KMS-11 (cell line): ENCODE measurements around the gene RAPGEF6.

ENCODE experiments used
- H2AFZ ChIP-seq: fragments of 200-600 bp; sonication (generic); 2 replicates; pipeline ENCODE4 v1.6.1; 2016; ENCODE audit warnings: antibody characterized with exemption, mixed run types, low read depth
- H3K27ac ChIP-seq: fragments of 200-600 bp; sonication (generic); 2 replicates; pipeline ENCODE4 v1.6.1; 2016; ENCODE audit warnings: mild to moderate bottlenecking, mixed run types
- H3K27me3 ChIP-seq: fragments of 200-600 bp; sonication (generic); 2 replicates; pipeline ENCODE4 v1.6.1; 2017; ENCODE audit warnings: mild to moderate bottlenecking, low read depth, mixed run types, moderate library complexity; ENCODE audit not compliant: insufficient read depth
- H3K36me3 ChIP-seq: fragments of 200-600 bp; sonication (generic); 2 replicates; pipeline ENCODE4 v1.6.1; 2017; ENCODE audit warnings: mild to moderate bottlenecking, mixed run types; ENCODE audit not compliant: insufficient read depth
- H3K4me1 ChIP-seq: fragments of 200-600 bp; sonication (generic); 2 replicates; pipeline ENCODE4 v1.6.1; 2016; ENCODE audit warnings: mild to moderate bottlenecking, low read depth, mixed run types; ENCODE audit not compliant: poor library complexity, severe bottlenecking
- H3K4me2 ChIP-seq: fragments of 200-600 bp; sonication (generic); 2 replicates; pipeline ENCODE4 v1.7.0; 2016; ENCODE audit warnings: mild to moderate bottlenecking, mixed run types
- H3K4me3 ChIP-seq: fragments of 200-600 bp; sonication (generic); IDR thresholded peaks from 2 replicates; pipeline ENCODE4 v1.6.1; 2017; ENCODE audit warnings: low read depth, low read length, mixed read lengths; ENCODE audit not compliant: insufficient read depth
- H3K79me2 ChIP-seq: fragments of 200-600 bp; sonication (generic); 2 replicates; pipeline ENCODE4 v1.6.1; 2016; ENCODE audit warnings: low read depth, mixed run types; ENCODE audit not compliant: insufficient read depth
- H3K9ac ChIP-seq: fragments of 200-600 bp; sonication (generic); 2 replicates; pipeline ENCODE4 v1.6.1; 2016; ENCODE audit warnings: mild to moderate bottlenecking, mixed run types
- H4K20me1 ChIP-seq: fragments of 200-600 bp; sonication (generic); 2 replicates; pipeline ENCODE4 v1.6.1; 2016; ENCODE audit warnings: mild to moderate bottlenecking, mixed run types; ENCODE audit not compliant: insufficient read depth
- CTCF ChIP-seq: fragments of 200-600 bp; sonication (generic); conservative IDR thresholded peaks from 2 replicates; pipeline ENCODE4 v1.6.1; 2017; ENCODE audit warnings: low read depth, mild to moderate bottlenecking, antibody characterized with exemption, low read length, moderate library complexity, mixed read lengths

RAPGEF6 gene

GRCh38 chr5:131534974-131535373 lies 100.1 kb downstream of the RAPGEF6 start:
- Histone ChIP-seq H3K9ac (no peak overlapping the region), H3K27me3 (no peaks in the 10 kb centered on the region), H3K4me2 (no peak overlapping the region), H3K36me3 (no peaks in the 10 kb centered on the region), H3K4me3 (no peak overlapping the region), H3K79me2 (no peaks in the 10 kb centered on the region), H4K20me1 (no peaks in the 10 kb centered on the region), H2AFZ (no peak overlapping the region), H3K4me1 (peaks cover 36% of the 10 kb centered on the region), H3K27ac (no peak overlapping the region)
- TF ChIP-seq CTCF = no peak

DNA sequence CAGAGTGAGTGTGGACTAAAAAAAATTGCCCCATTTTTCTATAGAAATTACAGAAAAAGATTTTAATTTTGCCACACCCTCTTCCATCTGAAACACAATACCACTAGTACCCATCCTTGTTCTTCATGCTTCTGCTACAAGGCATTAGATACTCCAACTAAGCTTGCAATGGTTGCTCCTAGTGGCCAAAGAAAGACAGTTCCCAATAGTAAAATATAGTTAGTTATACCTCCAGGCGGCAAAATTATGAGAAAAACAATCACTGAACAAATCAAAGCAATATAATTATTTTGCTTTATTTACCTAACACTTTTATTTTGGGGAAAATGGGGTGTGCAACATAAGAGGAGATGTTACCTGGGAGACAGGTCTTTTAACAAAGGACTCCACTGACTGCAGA lies 101.2 kb downstream of the RAPGEF6 start:
- no peak overlapping the region for H3K27ac ChIP-seq
- H3K9ac ChIP-seq = no peak overlapping the region
- H3K36me3 ChIP-seq = no peaks in the 10 kb centered on the region
- H3K79me2 ChIP-seq = no peaks in the 10 kb centered on the region
- no peak overlapping the region for H2AFZ ChIP-seq
- H3K4me3 ChIP-seq = no peak overlapping the region
- H3K4me2 ChIP-seq = no peak overlapping the region
- peaks cover 39% of the 10 kb centered on the region for H3K4me1 ChIP-seq
- H4K20me1 ChIP-seq = no peaks in the 10 kb centered on the region
- no peak; the same call in 1 of the 2 replicates for TF ChIP-seq CTCF
- no peaks in the 10 kb centered on the region for H3K27me3 ChIP-seq

- no peaks in the 10 kb centered on the region for H3K79me2 ChIP-seq
- no peak overlapping the region for H2AFZ ChIP-seq
- no peak for TF ChIP-seq CTCF
- H3K4me1 ChIP-seq = peaks cover 36% of the 10 kb centered on the region
- H3K27ac ChIP-seq = no peak overlapping the region
- H3K9ac ChIP-seq = no peak overlapping the region
- H4K20me1 ChIP-seq = no peaks in the 10 kb centered on the region
- H3K36me3 ChIP-seq = no peaks in the 10 kb centered on the region
- no peak overlapping the region for H3K4me2 ChIP-seq
- H3K27me3 ChIP-seq = no peaks in the 10 kb centered on the region
- H3K4me3 ChIP-seq = no peak overlapping the region
Measured at GRCh38 chr5:131532031-131532640, 102.9 kb downstream of the RAPGEF6 start.

- Histone ChIP-seq H3K4me1 (peaks cover 23% of the 10 kb centered on the region), H3K4me2 (no peak overlapping the region), H3K36me3 (no peaks in the 10 kb centered on the region), H3K27ac (no peak overlapping the region), H4K20me1 (no peaks in the 10 kb centered on the region), H3K27me3 (no peaks in the 10 kb centered on the region), H3K9ac (no peak overlapping the region), H2AFZ (no peak overlapping the region), H3K79me2 (no peaks in the 10 kb centered on the region), H3K4me3 (no peak overlapping the region)
- TF ChIP-seq CTCF = no peak
Measured at GRCh38 chr5:131530706-131531331, 104.2 kb downstream of the RAPGEF6 start.
